ENCODE results near the gene NSMF.
"Not testable (repeated sequence)": the region's sequence is repeated elsewhere in the genome, so short reads cannot be mapped to it uniquely, and the experiment has no call there.

Gene NSMF

GRCh38 chr9:137475666-137476065 is 16.5 kb upstream of the NSMF start:
- DNase-seq (ENCODE audit: low read depth in 2 of 2), result no peak

GRCh38 chr9:137474271-137474670 is 15.1 kb upstream of the NSMF start:
- DNase-seq (ENCODE audit: low read depth in 2 of 2), result no peak

- no peak for DNase-seq (ENCODE audit: low read depth in 2 of 2)
Measured at GRCh38 chr9:137470785-137471184, 11.7 kb upstream of the NSMF start.

- DNase-seq (ENCODE audit: low read depth in 2 of 2), result no peak
Measured at GRCh38 chr9:137467896-137468295, 8.8 kb upstream of the NSMF start.

- DNase-seq (ENCODE audit: low read depth in 2 of 2), result no peak
Measured at GRCh38 chr9:137467161-137467581, 8.0 kb upstream of the NSMF start.

- DNase-seq (ENCODE audit: low read depth in 2 of 2), result not testable (repeated sequence)
Measured at GRCh38 chr9:137466389-137467085, 7.4 kb upstream of the NSMF start.

GRCh38 chr9:137465720-137466388 is 6.7 kb upstream of the NSMF start:
- DNase-seq (ENCODE audit: low read depth in 2 of 2), result no peak

- DNase-seq (ENCODE audit: low read depth in 2 of 2), result no peak
Measured at GRCh38 chr9:137465000-137465719, 6.0 kb upstream of the NSMF start.

- DNase-seq (ENCODE audit: low read depth in 2 of 2), result no peak
Measured at GRCh38 chr9:137464291-137464999, 5.3 kb upstream of the NSMF start.

GRCh38 chr9:137463931-137464290 is 4.8 kb upstream of the NSMF start:
- no peak for DNase-seq (ENCODE audit: low read depth in 2 of 2)

- DNase-seq (ENCODE audit: low read depth in 2 of 2), result no peak
Measured at GRCh38 chr9:137462986-137463930, 4.1 kb upstream of the NSMF start.

GRCh38 chr9:137462396-137462985 is 3.4 kb upstream of the NSMF start:
- no peak for DNase-seq (ENCODE audit: low read depth in 2 of 2)

- peak; percentile 58 to 67 for DNase-seq (ENCODE audit: low read depth in 2 of 2)
Measured at GRCh38 chr9:137461663-137462395, 2.7 kb upstream of the NSMF start.

- DNase-seq (ENCODE audit: low read depth in 2 of 2), result no peak
Measured at GRCh38 chr9:137461316-137461662, 2.2 kb upstream of the NSMF start.

- no peak for DNase-seq (ENCODE audit: low read depth in 2 of 2)
Measured at GRCh38 chr9:137460363-137461315, 1.5 kb upstream of the NSMF start.

GRCh38 chr9:137459601-137460362 is 648 bp upstream of the NSMF start:
- DNase-seq (ENCODE audit: low read depth in 2 of 2), result no peak

GRCh38 chr9:137458194-137459151 is 661 bp downstream of the NSMF start:
- DNase-seq (ENCODE audit: low read depth in 2 of 2), result no peak
